DOHH2 (cell line): ENCODE measurements around the gene KRTAP10-1.
"Not testable (repeated sequence)": the region's sequence is repeated elsewhere in the genome, so short reads cannot be mapped to it uniquely, and the experiment has no call there.

Experiments used
- EZH2phosphoT487 ChIP-seq: fragments of 200-600 bp; sonication (generic); IDR thresholded peaks from 2 replicates; pipeline ENCODE4 v1.6.1; 2017; ENCODE audit warnings: borderline replicate concordance, mild to moderate bottlenecking, antibody characterized with exemption, low read length, moderate library complexity, mixed read lengths
- TF ChIP-seq, protein P1 (sequence below): fragments of 200-600 bp; sonication (generic); IDR thresholded peaks from one replicate; pipeline ENCODE4 v1.5.1; 2014; ENCODE audit warnings: antibody characterized with exemption, mild to moderate bottlenecking, low read depth, low read length; ENCODE audit not compliant: poor library complexity, severe bottlenecking

DNA sequence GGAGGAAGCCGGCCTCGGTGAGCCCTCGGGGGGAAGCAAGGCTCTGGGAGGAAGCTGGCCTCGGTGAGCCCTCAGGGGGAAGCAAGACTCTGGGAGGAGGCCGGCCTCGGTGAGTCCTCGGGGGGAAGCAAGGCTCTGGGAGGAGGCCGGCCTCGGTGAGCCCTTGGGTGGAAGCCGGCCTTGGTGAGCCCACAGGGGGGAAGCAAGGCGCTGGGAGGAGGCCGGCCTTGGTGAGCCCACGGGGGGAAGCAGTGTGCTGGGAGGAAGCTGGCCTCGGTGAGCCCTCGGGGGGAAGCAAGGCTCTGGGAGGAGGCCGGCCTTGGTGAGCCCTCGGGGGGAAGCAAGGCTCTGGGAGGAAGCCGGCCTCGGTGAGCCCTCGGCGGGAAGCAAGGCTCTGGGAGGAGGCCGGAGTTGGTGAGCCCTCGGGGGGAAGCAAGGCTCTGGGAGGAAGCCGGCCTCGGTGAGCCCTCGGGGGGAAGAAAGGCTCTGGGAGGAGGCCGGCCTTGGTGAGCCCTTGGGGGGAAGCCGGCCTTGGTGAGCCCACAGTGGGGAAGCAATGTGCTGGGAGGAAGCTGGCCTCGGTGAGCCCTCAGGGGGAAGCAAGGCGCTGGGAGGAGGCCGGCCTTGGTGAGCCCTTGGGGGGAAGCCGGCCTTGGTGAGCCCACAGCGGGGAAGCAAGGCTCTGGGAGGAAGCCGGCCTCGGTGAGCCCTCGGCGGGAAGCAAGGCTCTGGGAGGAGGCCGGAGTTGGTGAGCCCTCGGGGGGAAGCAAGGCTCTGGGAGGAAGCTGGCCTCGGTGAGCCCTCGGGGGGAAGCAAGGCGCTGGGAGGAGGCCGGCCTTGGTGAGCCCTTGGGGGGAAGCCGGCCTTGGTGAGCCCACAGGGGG lies 36.7 kb downstream of the KRTAP10-1 start:
- not testable (repeated sequence) for TF ChIP-seq EZH2phosphoT487
- TF ChIP-seq, protein P1, sequence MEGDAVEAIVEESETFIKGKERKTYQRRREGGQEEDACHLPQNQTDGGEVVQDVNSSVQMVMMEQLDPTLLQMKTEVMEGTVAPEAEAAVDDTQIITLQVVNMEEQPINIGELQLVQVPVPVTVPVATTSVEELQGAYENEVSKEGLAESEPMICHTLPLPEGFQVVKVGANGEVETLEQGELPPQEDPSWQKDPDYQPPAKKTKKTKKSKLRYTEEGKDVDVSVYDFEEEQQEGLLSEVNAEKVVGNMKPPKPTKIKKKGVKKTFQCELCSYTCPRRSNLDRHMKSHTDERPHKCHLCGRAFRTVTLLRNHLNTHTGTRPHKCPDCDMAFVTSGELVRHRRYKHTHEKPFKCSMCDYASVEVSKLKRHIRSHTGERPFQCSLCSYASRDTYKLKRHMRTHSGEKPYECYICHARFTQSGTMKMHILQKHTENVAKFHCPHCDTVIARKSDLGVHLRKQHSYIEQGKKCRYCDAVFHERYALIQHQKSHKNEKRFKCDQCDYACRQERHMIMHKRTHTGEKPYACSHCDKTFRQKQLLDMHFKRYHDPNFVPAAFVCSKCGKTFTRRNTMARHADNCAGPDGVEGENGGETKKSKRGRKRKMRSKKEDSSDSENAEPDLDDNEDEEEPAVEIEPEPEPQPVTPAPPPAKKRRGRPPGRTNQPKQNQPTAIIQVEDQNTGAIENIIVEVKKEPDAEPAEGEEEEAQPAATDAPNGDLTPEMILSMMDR, result not testable (repeated sequence)
